ENCODE measurements around the gene DEPDC4.
"Not testable (repeated sequence)": the region's sequence is repeated elsewhere in the genome, so short reads cannot be mapped to it uniquely, and the experiment has no call there.

Gene DEPDC4

GRCh38 chr12:100284556-100284955, 17.7 kb upstream of the DEPDC4 start:
- not testable (repeated sequence) for H4K8ac ChIP-seq (ENCODE audit: low read depth, low read length); H2BK5ac ChIP-seq (ENCODE audit: low read length); H2BK120ac ChIP-seq (ENCODE audit: low read depth, low read length); H3K4me3 ChIP-seq (ENCODE audit: low read length); H3K23ac ChIP-seq (ENCODE audit: low read length); H3K27ac ChIP-seq (ENCODE audit: low read depth, low read length); H2BK15ac ChIP-seq (replicated peaks; ENCODE audit: low read depth); H4K5ac ChIP-seq (ENCODE audit: low read length); H3K79me1 ChIP-seq (ENCODE audit: low read length); H2AK5ac ChIP-seq (ENCODE audit: low read length); H3K27me3 ChIP-seq (ENCODE audit: insufficient read depth, low read length, poor library complexity); DNase-seq; H3K4me2 ChIP-seq (ENCODE audit: low read length); H3K4me1 ChIP-seq (ENCODE audit: control insufficient read depth, low read depth, low read length); H3K18ac ChIP-seq (ENCODE audit: low read length); H3K36me3 ChIP-seq (ENCODE audit: control insufficient read depth, insufficient read depth, low read length); H3K9ac ChIP-seq (ENCODE audit: low read length); H3K4ac ChIP-seq (ENCODE audit: low read depth, low read length); H3K56ac ChIP-seq (ENCODE audit: low read length)
- peaks cover 11% of the 10 kb centered on the region for H3K79me2 ChIP-seq (ENCODE audit: control insufficient read depth, insufficient read depth, low read length)
- WGBS (ENCODE audit: extremely low coverage, insufficient coverage, low lambda C conversion rate), result no CpG with 5 or more reads among the region's 12 CpGs

- H3K18ac ChIP-seq (ENCODE audit: low read length), result no peak overlapping the region
- H3K36me3 ChIP-seq (ENCODE audit: control insufficient read depth, insufficient read depth, low read length), result no peaks in the 10 kb centered on the region
- DNase-seq, result peak; percentile 84
- H3K9ac ChIP-seq (ENCODE audit: low read length), result no peak overlapping the region
- peak overlapping the region; percentile 8 for H3K4me2 ChIP-seq (ENCODE audit: low read length)
- no peak overlapping the region for H4K5ac ChIP-seq (ENCODE audit: low read length)
- no peak overlapping the region for H3K23ac ChIP-seq (ENCODE audit: low read length)
- no CpG with 5 or more reads among the region's 1 CpG for WGBS (ENCODE audit: extremely low coverage, insufficient coverage, low lambda C conversion rate)
- no peak overlapping the region for H3K56ac ChIP-seq (ENCODE audit: low read length)
- no peak overlapping the region for H2BK15ac ChIP-seq (replicated peaks; ENCODE audit: low read depth)
- no peak overlapping the region for H3K4me3 ChIP-seq (ENCODE audit: low read length)
- H2BK5ac ChIP-seq (ENCODE audit: low read length), result no peak overlapping the region
- H3K4ac ChIP-seq (ENCODE audit: low read depth, low read length), result no peak overlapping the region
- H3K79me2 ChIP-seq (ENCODE audit: control insufficient read depth, insufficient read depth, low read length), result peaks cover 29% of the 10 kb centered on the region
- no peaks in the 10 kb centered on the region for H3K27me3 ChIP-seq (ENCODE audit: insufficient read depth, low read length, poor library complexity)
- no peak overlapping the region for H3K27ac ChIP-seq (ENCODE audit: low read depth, low read length)
- H3K4me1 ChIP-seq (ENCODE audit: control insufficient read depth, low read depth, low read length), result peaks cover 6% of the 10 kb centered on the region
- H2BK120ac ChIP-seq (ENCODE audit: low read depth, low read length), result no peak overlapping the region
- no peak overlapping the region for H4K8ac ChIP-seq (ENCODE audit: low read depth, low read length)
- H3K79me1 ChIP-seq (ENCODE audit: low read length), result peaks cover 7% of the 10 kb centered on the region
- no peak overlapping the region for H2AK5ac ChIP-seq (ENCODE audit: low read length)
Observed at GRCh38 chr12:100279607-100280244, 12.8 kb upstream of the DEPDC4 start.

GRCh38 chr12:100279159-100279558, 12.3 kb upstream of the DEPDC4 start:
- Histone ChIP-seq H3K4me1 (ENCODE audit: control insufficient read depth, low read depth, low read length) (peaks cover 6% of the 10 kb centered on the region), H2BK120ac (ENCODE audit: low read depth, low read length) (no peak overlapping the region), H3K4ac (ENCODE audit: low read depth, low read length) (no peak overlapping the region), H3K4me3 (ENCODE audit: low read length) (no peak overlapping the region), H3K4me2 (ENCODE audit: low read length) (no peak overlapping the region), H3K18ac (ENCODE audit: low read length) (no peak overlapping the region), H3K27me3 (ENCODE audit: insufficient read depth, low read length, poor library complexity) (no peaks in the 10 kb centered on the region), H3K79me1 (ENCODE audit: low read length) (peaks cover 7% of the 10 kb centered on the region), H3K9ac (ENCODE audit: low read length) (no peak overlapping the region), H2BK15ac (replicated peaks; ENCODE audit: low read depth) (no peak overlapping the region), H2BK5ac (ENCODE audit: low read length) (no peak overlapping the region), H3K79me2 (ENCODE audit: control insufficient read depth, insufficient read depth, low read length) (peaks cover 32% of the 10 kb centered on the region), H2AK5ac (ENCODE audit: low read length) (no peak overlapping the region), H3K36me3 (ENCODE audit: control insufficient read depth, insufficient read depth, low read length) (no peaks in the 10 kb centered on the region), H4K8ac (ENCODE audit: low read depth, low read length) (no peak overlapping the region), H4K5ac (ENCODE audit: low read length) (no peak overlapping the region), H3K56ac (ENCODE audit: low read length) (no peak overlapping the region), H3K27ac (ENCODE audit: low read depth, low read length) (no peak overlapping the region), H3K23ac (ENCODE audit: low read length) (no peak overlapping the region)
- DNase-seq, result peak; percentile 22
- WGBS (ENCODE audit: extremely low coverage, insufficient coverage, low lambda C conversion rate), result no CpG with 5 or more reads among the region's 7 CpGs

- no peak overlapping the region for H3K27ac ChIP-seq (ENCODE audit: low read depth, low read length)
- no peaks in the 10 kb centered on the region for H3K27me3 ChIP-seq (ENCODE audit: insufficient read depth, low read length, poor library complexity)
- H3K36me3 ChIP-seq (ENCODE audit: control insufficient read depth, insufficient read depth, low read length), result no peaks in the 10 kb centered on the region
- no peak overlapping the region for H2AK5ac ChIP-seq (ENCODE audit: low read length)
- no peak overlapping the region for H3K23ac ChIP-seq (ENCODE audit: low read length)
- DNase-seq, result no peak
- peaks cover 42% of the 10 kb centered on the region for H3K79me2 ChIP-seq (ENCODE audit: control insufficient read depth, insufficient read depth, low read length)
- no peak overlapping the region for H3K4ac ChIP-seq (ENCODE audit: low read depth, low read length)
- no peak overlapping the region for H3K56ac ChIP-seq (ENCODE audit: low read length)
- no peak overlapping the region for H4K5ac ChIP-seq (ENCODE audit: low read length)
- no peak overlapping the region for H3K4me2 ChIP-seq (ENCODE audit: low read length)
- no peak overlapping the region for H2BK5ac ChIP-seq (ENCODE audit: low read length)
- H3K4me3 ChIP-seq (ENCODE audit: low read length), result no peak overlapping the region
- no peak overlapping the region for H2BK15ac ChIP-seq (replicated peaks; ENCODE audit: low read depth)
- peaks cover 7% of the 10 kb centered on the region for H3K79me1 ChIP-seq (ENCODE audit: low read length)
- no peak overlapping the region for H3K9ac ChIP-seq (ENCODE audit: low read length)
- no CpG with 5 or more reads among the region's 2 CpGs for WGBS (ENCODE audit: extremely low coverage, insufficient coverage, low lambda C conversion rate)
- no peak overlapping the region for H3K18ac ChIP-seq (ENCODE audit: low read length)
- no peak overlapping the region for H2BK120ac ChIP-seq (ENCODE audit: low read depth, low read length)
- H4K8ac ChIP-seq (ENCODE audit: low read depth, low read length), result no peak overlapping the region
- H3K4me1 ChIP-seq (ENCODE audit: control insufficient read depth, low read depth, low read length), result no peaks in the 10 kb centered on the region
Observed at GRCh38 chr12:100274291-100274690, 7.4 kb upstream of the DEPDC4 start.

GRCh38 chr12:100273782-100274181, 6.9 kb upstream of the DEPDC4 start:
- no peak overlapping the region for H2BK120ac ChIP-seq (ENCODE audit: low read depth, low read length)
- H2AK5ac ChIP-seq (ENCODE audit: low read length), result no peak overlapping the region
- H2BK15ac ChIP-seq (replicated peaks; ENCODE audit: low read depth), result no peak overlapping the region
- no CpG with 5 or more reads among the region's 4 CpGs for WGBS (ENCODE audit: extremely low coverage, insufficient coverage, low lambda C conversion rate)
- H3K79me1 ChIP-seq (ENCODE audit: low read length), result peaks cover 8% of the 10 kb centered on the region
- no peaks in the 10 kb centered on the region for H3K4me1 ChIP-seq (ENCODE audit: control insufficient read depth, low read depth, low read length)
- H4K8ac ChIP-seq (ENCODE audit: low read depth, low read length), result no peak overlapping the region
- H4K5ac ChIP-seq (ENCODE audit: low read length), result no peak overlapping the region
- H3K27me3 ChIP-seq (ENCODE audit: insufficient read depth, low read length, poor library complexity), result no peaks in the 10 kb centered on the region
- H3K23ac ChIP-seq (ENCODE audit: low read length), result no peak overlapping the region
- H3K4me3 ChIP-seq (ENCODE audit: low read length), result no peak overlapping the region
- no peak overlapping the region for H3K4ac ChIP-seq (ENCODE audit: low read depth, low read length)
- no peak overlapping the region for H3K18ac ChIP-seq (ENCODE audit: low read length)
- no peak overlapping the region for H3K4me2 ChIP-seq (ENCODE audit: low read length)
- no peak overlapping the region for H3K56ac ChIP-seq (ENCODE audit: low read length)
- H2BK5ac ChIP-seq (ENCODE audit: low read length), result no peak overlapping the region
- no peak overlapping the region for H3K27ac ChIP-seq (ENCODE audit: low read depth, low read length)
- no peaks in the 10 kb centered on the region for H3K36me3 ChIP-seq (ENCODE audit: control insufficient read depth, insufficient read depth, low read length)
- DNase-seq, result no peak
- H3K79me2 ChIP-seq (ENCODE audit: control insufficient read depth, insufficient read depth, low read length), result peaks cover 41% of the 10 kb centered on the region
- H3K9ac ChIP-seq (ENCODE audit: low read length), result no peak overlapping the region
